ENCODE measurements around the gene ARID1B. TPM values are rescaled to one million over a fixed set of nuclear protein-coding genes. Genes with fewer than 3 reads are reported as not detected.

ARID1B gene
- total and polyA plus RNA-seq, 2 of the 13 experiments (the other 11 are each of a cell fraction or from before 2014, with no cell fraction given), result 20.1 to 32.6 TPM

GRCh38 chr6:156985309-156985708 lies 208.1 kb downstream of the ARID1B start:
- Histone ChIP-seq H2AFZ (ENCODE audit: low read length) (no peak overlapping the region), H3K36me3 (replicated peaks in 1 of 2; ENCODE audit: control insufficient read depth in 1 of 2, insufficient read depth in 2 of 2, low read length in 2 of 2) (no peaks in the 10 kb centered on the region), H3K4me2 (ENCODE audit: low read depth, low read length) (no peak overlapping the region), H3K27me3 (ENCODE audit: control insufficient read depth in 1 of 2, insufficient read depth in 2 of 2, low read length in 2 of 2) (no peaks in the 10 kb centered on the region), H4K20me1 (ENCODE audit: insufficient read depth, low read length) (peaks cover 6% of the 10 kb centered on the region; the same call in 1 of the 2 replicates), H3K4me1 (ENCODE audit: insufficient read depth, low read length) (peaks cover 19% of the 10 kb centered on the region), H3K79me2 (ENCODE audit: insufficient read depth, low read length) (peaks cover 47% of the 10 kb centered on the region), H3K27ac (ENCODE audit: extremely low read length, insufficient read depth, low read length) (no peak overlapping the region), H3K4me3 (replicated peaks in 1 of 3; ENCODE audit: insufficient read depth in 1 of 3, low read depth in 2 of 3, low read length in 3 of 3) (no peak overlapping the region), H3K9me3 (ENCODE audit: low read length) (no peaks in the 10 kb centered on the region), H3K9ac (ENCODE audit: insufficient read depth, low read depth, low read length) (no peak overlapping the region)
- no peak for FAIRE-seq
- DNase-seq (ENCODE audit: low spot score), result no peak
- WGBS (ENCODE audit: low lambda C conversion rate), result 93% methylated on average over 3 of the region's 3 CpGs
- BruUV-seq (replicated peaks), result no TSS peak
- ChIA-PET POLR2A (no interaction called here), CTCF (ENCODE audit: low intra/inter-chr PET ratio, low total read pairs) (no interaction called here)
- in situ Hi-C loops (cut with HindIII; ENCODE audit: extremely low pct_ligation_motif_present, low pct_unique_long_range_greater_than_20kb) (no loop called here), intact Hi-C loops (cut with micrococcal nuclease; ENCODE audit: unreplicated experiment) (no loop called here)
- no peak for ATAC-seq
- TF ChIP-seq, protein P1, sequence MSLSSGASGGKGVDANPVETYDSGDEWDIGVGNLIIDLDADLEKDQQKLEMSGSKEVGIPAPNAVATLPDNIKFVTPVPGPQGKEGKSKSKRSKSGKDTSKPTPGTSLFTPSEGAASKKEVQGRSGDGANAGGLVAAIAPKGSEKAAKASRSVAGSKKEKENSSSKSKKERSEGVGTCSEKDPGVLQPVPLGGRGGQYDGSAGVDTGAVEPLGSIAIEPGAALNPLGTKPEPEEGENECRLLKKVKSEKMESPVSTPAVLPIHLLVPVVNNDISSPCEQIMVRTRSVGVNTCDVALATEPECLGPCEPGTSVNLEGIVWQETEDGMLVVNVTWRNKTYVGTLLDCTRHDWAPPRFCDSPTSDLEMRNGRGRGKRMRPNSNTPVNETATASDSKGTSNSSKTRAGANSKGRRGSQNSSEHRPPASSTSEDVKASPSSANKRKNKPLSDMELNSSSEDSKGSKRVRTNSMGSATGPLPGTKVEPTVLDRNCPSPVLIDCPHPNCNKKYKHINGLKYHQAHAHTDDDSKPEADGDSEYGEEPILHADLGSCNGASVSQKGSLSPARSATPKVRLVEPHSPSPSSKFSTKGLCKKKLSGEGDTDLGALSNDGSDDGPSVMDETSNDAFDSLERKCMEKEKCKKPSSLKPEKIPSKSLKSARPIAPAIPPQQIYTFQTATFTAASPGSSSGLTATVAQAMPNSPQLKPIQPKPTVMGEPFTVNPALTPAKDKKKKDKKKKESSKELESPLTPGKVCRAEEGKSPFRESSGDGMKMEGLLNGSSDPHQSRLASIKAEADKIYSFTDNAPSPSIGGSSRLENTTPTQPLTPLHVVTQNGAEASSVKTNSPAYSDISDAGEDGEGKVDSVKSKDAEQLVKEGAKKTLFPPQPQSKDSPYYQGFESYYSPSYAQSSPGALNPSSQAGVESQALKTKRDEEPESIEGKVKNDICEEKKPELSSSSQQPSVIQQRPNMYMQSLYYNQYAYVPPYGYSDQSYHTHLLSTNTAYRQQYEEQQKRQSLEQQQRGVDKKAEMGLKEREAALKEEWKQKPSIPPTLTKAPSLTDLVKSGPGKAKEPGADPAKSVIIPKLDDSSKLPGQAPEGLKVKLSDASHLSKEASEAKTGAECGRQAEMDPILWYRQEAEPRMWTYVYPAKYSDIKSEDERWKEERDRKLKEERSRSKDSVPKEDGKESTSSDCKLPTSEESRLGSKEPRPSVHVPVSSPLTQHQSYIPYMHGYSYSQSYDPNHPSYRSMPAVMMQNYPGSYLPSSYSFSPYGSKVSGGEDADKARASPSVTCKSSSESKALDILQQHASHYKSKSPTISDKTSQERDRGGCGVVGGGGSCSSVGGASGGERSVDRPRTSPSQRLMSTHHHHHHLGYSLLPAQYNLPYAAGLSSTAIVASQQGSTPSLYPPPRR (CRISPR knock-in tag; IDR thresholded peaks at IDR 0.05; ENCODE audit: borderline replicate concordance), result no peak
- no peak for TF ChIP-seq NCOA5 (CRISPR knock-in tag; IDR thresholded peaks at IDR 0.05)
- no peak for TF ChIP-seq PHF21A (CRISPR knock-in tag; IDR thresholded peaks at IDR 0.05)
- TF ChIP-seq FIP1L1 (IDR thresholded peaks at IDR 0.05; ENCODE audit: borderline replicate concordance, insufficient read depth, low read depth, low read length), result no peak
- TF ChIP-seq ZNF264 (CRISPR knock-in tag; IDR thresholded peaks at IDR 0.05), result no peak
- TF ChIP-seq, protein P2, sequence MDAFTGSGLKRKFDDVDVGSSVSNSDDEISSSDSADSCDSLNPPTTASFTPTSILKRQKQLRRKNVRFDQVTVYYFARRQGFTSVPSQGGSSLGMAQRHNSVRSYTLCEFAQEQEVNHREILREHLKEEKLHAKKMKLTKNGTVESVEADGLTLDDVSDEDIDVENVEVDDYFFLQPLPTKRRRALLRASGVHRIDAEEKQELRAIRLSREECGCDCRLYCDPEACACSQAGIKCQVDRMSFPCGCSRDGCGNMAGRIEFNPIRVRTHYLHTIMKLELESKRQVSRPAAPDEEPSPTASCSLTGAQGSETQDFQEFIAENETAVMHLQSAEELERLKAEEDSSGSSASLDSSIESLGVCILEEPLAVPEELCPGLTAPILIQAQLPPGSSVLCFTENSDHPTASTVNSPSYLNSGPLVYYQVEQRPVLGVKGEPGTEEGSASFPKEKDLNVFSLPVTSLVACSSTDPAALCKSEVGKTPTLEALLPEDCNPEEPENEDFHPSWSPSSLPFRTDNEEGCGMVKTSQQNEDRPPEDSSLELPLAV (CRISPR knock-in tag; conservative IDR thresholded peaks at IDR 0.05; ENCODE audit: low read depth), result no peak
- no peak for TF ChIP-seq ARNT (IDR thresholded peaks at IDR 0.05)
- TF ChIP-seq MTA1 (CRISPR knock-in tag; IDR thresholded peaks at IDR 0.05; ENCODE audit: borderline replicate concordance), result no peak
- no peak for TF ChIP-seq ISL2 (CRISPR knock-in tag; IDR thresholded peaks at IDR 0.05)
- TF ChIP-seq ZNF775 (CRISPR knock-in tag; IDR thresholded peaks at IDR 0.05; ENCODE audit: borderline replicate concordance), result no peak
- TF ChIP-seq ZNF510 (CRISPR knock-in tag; IDR thresholded peaks at IDR 0.05; ENCODE audit: low read depth), result no peak
- TF ChIP-seq ARNTL (CRISPR knock-in tag; IDR thresholded peaks at IDR 0.05), result no peak
- TF ChIP-seq ZNF430 (CRISPR knock-in tag; IDR thresholded peaks at IDR 0.05), result no peak
- TF ChIP-seq, protein P3, sequence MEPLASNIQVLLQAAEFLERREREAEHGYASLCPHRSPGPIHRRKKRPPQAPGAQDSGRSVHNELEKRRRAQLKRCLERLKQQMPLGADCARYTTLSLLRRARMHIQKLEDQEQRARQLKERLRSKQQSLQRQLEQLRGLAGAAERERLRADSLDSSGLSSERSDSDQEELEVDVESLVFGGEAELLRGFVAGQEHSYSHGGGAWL (CRISPR knock-in tag; IDR thresholded peaks at IDR 0.05), result no peak
- no peak for TF ChIP-seq STAT6 (CRISPR knock-in tag; IDR thresholded peaks at IDR 0.05; ENCODE audit: borderline replicate concordance)
